Activated naive CD4-positive, alpha-beta T cell treated with anti-CD3 and anti-CD28 coated beads, Interleukin-2, amount 50 U/mL, for 72 hours (primary cell): ENCODE data around the gene AGRN. TPM values are rescaled to one million over a fixed set of nuclear protein-coding genes. Genes with fewer than 3 reads are reported as not detected.
"Not testable (repeated sequence)": the region's sequence is repeated elsewhere in the genome, so short reads cannot be mapped to it uniquely, and the experiment has no call there.

Experiments
- ATAC-seq, 2 donors: fragments of 150-1000 bp; cut with Tn5 transposase; 2 replicates each; pipeline ENCODE4 v1.10.0; 2021; ENCODE audit warnings: mild to moderate bottlenecking in 2 of 2, moderate library complexity in 2 of 2
- DNase-seq, 2 donors: peaks; one replicate each; pipeline ENCODE4 v3.0.0; 2021 to 2022; ENCODE audit warnings: low spot score in 2 of 2
- H3K27ac Mint-ChIP-seq, 2 donors: one replicate each; pipeline ENCODE4 v1.8.0; 2022; ENCODE audit warnings: mild to moderate bottlenecking in 2 of 2, mixed read lengths in 2 of 2
- H3K36me3 Mint-ChIP-seq, 2 donors: one replicate each; pipeline ENCODE4 v1.8.0; 2022; ENCODE audit warnings: mixed read lengths in 2 of 2
- H3K9me3 Mint-ChIP-seq, 2 donors: one replicate each; pipeline ENCODE4 v1.8.0; 2022; ENCODE audit warnings: mixed read lengths in 2 of 2
- total RNA-seq, 2 donors: library from RNA; stranded (reverse); gene quantifications; one replicate each; pipeline ENCODE4 v1.2.3, GENCODE V29; 2022

The AGRN gene
- total RNA-seq, 2 donors from 2014 or later, result 44.5 to 79.9 TPM

GRCh38 chr1:1049318-1050165, 29.6 kb downstream of the AGRN start:
- no peak for DNase-seq
- no peak for ATAC-seq
- no peaks in the 10 kb centered on the region for H3K9me3 Mint-ChIP-seq
- no peaks in the 10 kb centered on the region for H3K36me3 Mint-ChIP-seq
- H3K27ac Mint-ChIP-seq, result no peak overlapping the region

DNA sequence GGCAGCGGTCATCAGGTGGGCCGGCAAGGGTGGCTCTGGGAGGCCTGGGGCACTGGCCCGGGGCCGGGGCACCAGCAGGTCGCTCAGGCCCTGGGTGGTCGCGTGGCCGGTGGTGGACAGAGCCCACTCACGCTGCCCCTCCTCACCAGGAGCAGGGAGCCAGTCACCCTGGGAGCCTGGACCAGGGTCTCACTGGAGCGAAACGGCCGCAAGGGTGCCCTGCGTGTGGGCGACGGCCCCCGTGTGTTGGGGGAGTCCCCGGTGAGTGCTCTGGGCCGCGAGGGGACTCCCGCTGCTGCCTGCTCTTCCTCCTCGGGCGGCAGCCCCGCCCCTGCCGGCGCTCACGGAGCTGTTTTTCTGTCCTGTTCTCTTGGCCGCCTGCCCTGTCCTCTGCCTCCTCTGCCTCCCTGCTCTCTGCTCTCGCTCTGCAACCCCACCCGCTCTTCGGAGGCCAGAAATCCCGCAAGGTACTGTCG, 30.7 kb downstream of the AGRN start:
- Mint-ChIP-seq H3K27ac (no peak overlapping the region), H3K9me3 (no peaks in the 10 kb centered on the region), H3K36me3 (no peaks in the 10 kb centered on the region)
- no peak for ATAC-seq
- no peak for DNase-seq

GRCh38 chr1:1051127-1051810, 31.3 kb downstream of the AGRN start:
- no peaks in the 10 kb centered on the region for H3K36me3 Mint-ChIP-seq
- no peak for DNase-seq
- H3K9me3 Mint-ChIP-seq, result no peaks in the 10 kb centered on the region
- no peak for ATAC-seq
- no peak overlapping the region for H3K27ac Mint-ChIP-seq

GRCh38 chr1:1052003-1052840, 32.3 kb downstream of the AGRN start:
- no peak for DNase-seq
- Mint-ChIP-seq H3K27ac (no peak overlapping the region), H3K9me3 (no peaks in the 10 kb centered on the region), H3K36me3 (no peaks in the 10 kb centered on the region)
- no peak for ATAC-seq

DNA sequence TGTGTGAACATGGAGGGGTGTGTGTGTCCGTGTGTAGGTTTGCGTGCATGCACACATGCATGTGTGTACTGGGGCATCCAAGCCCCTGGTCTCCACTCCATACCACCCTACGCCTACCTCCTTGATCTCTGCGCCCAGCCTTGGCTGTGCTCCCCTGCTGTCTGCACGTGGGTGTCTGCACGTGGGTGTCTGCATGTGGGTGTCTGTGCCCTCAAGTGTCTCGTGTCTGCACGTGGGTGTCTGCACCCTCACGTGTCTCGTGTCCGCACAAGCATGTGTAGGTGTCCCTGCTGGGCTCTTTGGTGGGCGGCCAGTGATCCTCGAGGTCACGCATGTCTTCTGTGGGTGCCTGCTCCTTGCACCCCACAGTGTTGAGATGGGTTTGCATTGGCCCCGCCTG, 33.1 kb downstream of the AGRN start:
- ATAC-seq (no peak), DNase-seq (no peak)
- no peaks in the 10 kb centered on the region for H3K36me3 Mint-ChIP-seq
- H3K27ac Mint-ChIP-seq, result no peak overlapping the region
- no peaks in the 10 kb centered on the region for H3K9me3 Mint-ChIP-seq

- Mint-ChIP-seq H3K27ac (no peak overlapping the region), H3K36me3 (no peaks in the 10 kb centered on the region), H3K9me3 (no peaks in the 10 kb centered on the region)
- DNase-seq, result no peak
- no peak for ATAC-seq
Observed at GRCh38 chr1:1053682-1054081, 33.8 kb downstream of the AGRN start.

- DNase-seq (no peak), ATAC-seq (no peak)
- Mint-ChIP-seq H3K36me3 (no peaks in the 10 kb centered on the region), H3K27ac (no peak overlapping the region), H3K9me3 (no peaks in the 10 kb centered on the region)
Observed at GRCh38 chr1:1054099-1054700, 34.3 kb downstream of the AGRN start.

- Mint-ChIP-seq H3K27ac (no peak overlapping the region), H3K36me3 (peaks cover 0 to 1% of the 10 kb centered on the region in 2 donors), H3K9me3 (no peaks in the 10 kb centered on the region)
- ATAC-seq (no peak), DNase-seq (no peak)
Observed at GRCh38 chr1:1054971-1055370, 35.1 kb downstream of the AGRN start.

- Mint-ChIP-seq H3K9me3 (no peaks in the 10 kb centered on the region), H3K27ac (no peak overlapping the region), H3K36me3 (peaks cover 8 to 10% of the 10 kb centered on the region in 2 donors)
- DNase-seq (no peak), ATAC-seq (no peak)
Observed at GRCh38 chr1:1055841-1056736, 36.2 kb downstream of the AGRN start.

DNA sequence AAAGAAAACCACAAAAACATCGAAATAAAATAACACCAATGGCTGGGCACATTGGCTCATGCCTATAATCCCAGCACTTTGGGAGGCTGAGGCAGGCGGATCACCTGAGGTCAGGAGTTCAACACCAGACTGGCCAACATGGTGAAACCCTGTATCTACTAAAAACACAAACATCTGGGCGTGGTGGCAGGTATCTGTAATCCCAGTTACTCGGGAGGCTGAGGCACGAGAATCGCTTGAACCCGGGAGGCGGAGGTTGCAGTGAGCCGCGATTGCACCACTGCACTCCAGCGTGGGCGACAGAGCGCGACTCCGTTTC, 37.8 kb downstream of the AGRN start:
- H3K36me3 Mint-ChIP-seq, result peaks cover 8 to 16% of the 10 kb centered on the region in 2 donors
- not testable (repeated sequence) for DNase-seq, ATAC-seq, H3K9me3 Mint-ChIP-seq, H3K27ac Mint-ChIP-seq

- DNase-seq, result peak in 1 of 2 donors; percentile 17
- Mint-ChIP-seq H3K27ac (no peak overlapping the region), H3K36me3 (peaks cover 8 to 16% of the 10 kb centered on the region in 2 donors), H3K9me3 (no peaks in the 10 kb centered on the region)
- ATAC-seq, result no peak
Observed at GRCh38 chr1:1058088-1058905, 38.4 kb downstream of the AGRN start.

DNA sequence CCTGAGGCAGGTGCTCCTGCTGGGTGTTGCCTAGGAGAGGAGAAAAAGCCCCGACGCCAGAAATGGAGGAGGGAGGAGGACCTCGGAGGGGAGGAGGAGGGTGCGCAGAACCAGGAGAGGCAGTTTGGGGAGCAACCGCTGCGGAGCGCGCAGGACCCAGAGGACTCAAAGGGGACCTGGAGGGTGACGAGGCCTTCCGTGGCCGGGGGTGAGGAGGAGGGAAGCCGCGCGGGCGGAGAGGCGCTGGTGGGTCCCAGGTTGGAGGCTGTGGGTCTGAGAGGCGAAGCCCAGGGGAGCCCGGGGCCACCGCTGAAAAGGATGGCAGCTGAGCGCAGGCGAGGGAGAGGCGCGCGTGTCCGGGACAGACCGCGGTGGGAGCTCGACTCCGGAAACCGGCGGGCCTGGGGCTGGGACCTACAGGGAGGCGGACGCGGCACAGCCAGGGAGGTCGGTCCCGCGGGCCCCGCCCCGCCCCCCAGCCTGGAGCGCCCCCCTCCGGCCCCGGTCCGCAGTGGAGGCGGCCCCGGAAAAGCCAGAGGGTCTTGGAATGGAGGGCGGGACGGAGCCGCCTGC, 39.1 kb downstream of the AGRN start:
- no peaks in the 10 kb centered on the region for H3K9me3 Mint-ChIP-seq
- ATAC-seq (peak; percentile 8 to 53), DNase-seq (peak in 1 of 2 donors; percentile 65)
- peaks cover 8 to 16% of the 10 kb centered on the region in 2 donors for H3K36me3 Mint-ChIP-seq
- H3K27ac Mint-ChIP-seq, result no peak overlapping the region

DNA sequence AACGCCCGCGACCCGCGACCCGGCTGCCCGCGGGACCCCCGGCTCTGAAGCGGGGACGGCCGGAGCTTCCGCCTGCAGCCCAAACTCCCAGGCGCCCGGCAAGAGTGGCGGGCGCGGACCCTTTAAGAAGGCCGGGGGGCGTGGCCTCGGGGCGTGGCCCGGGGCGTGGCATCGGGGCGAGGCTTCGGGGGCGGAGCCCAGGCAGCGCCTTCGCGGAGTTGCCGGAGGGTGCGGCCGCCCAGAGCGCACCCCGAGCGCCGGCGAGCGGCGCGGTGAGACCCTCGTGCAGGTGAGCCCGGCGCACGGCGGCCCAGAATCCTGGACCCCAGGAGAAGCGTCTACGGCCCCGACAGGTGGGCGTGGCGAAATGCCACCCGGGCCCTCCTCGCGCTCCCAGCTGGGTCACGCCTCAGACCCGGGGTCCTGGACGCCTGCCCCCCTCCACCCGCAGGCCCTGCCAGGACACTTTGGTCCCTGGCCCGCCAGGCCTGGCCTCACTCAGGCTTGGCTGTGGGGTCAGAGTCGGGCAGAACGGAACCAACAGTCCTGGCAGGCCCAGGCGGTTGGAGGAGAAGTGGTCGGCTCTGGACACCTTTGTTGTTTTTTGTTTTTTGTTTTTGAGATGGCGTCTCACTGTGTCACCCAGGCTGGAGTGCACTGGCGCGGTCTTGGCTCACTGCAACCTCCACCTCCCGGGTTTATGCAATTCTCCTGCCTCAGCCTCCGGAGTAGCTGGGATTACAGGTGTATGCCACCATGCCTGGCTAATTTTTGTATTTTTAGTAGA, 39.8 kb downstream of the AGRN start:
- DNase-seq (peak; percentile 79 to 83), ATAC-seq (peak; percentile 33 to 73)
- H3K27ac Mint-ChIP-seq, result peak overlapping the region in 1 of 2 donors; percentile 59
- H3K9me3 Mint-ChIP-seq, result no peaks in the 10 kb centered on the region
- H3K36me3 Mint-ChIP-seq, result peaks cover 8 to 16% of the 10 kb centered on the region in 2 donors
